GM12878 (cell line): Measurements from ENCODE around the gene UNC119B. TPM values are rescaled to one million over a fixed set of nuclear protein-coding genes. Genes with fewer than 3 reads are reported as not detected.

Source experiments
- CUX1 ChIP-seq: IDR thresholded peaks from 2 replicates; pipeline ENCODE4 v1.6.1; 2012; ENCODE audit warnings: improper control_type of control experiment, low read depth, low read length; ENCODE audit not compliant: insufficient replicate concordance
- GATAD2B ChIP-seq: fragments of 450-650 bp; conservative IDR thresholded peaks from 2 replicates; pipeline ENCODE4 v1.6.1; 2017; ENCODE audit warnings: low read depth, mild to moderate bottlenecking, moderate library complexity
- HCFC1 ChIP-seq: fragments of 150-350 bp; IDR thresholded peaks from 2 replicates; pipeline ENCODE4 v1.6.1; 2014; ENCODE audit warnings: low read length
- MLLT1 ChIP-seq: fragments of 450-650 bp; IDR thresholded peaks from 2 replicates; pipeline ENCODE4 v1.6.1; 2016; ENCODE audit warnings: mild to moderate bottlenecking
- PAX5 ChIP-seq: IDR thresholded peaks from 2 replicates; pipeline ENCODE4 v1.6.1; 2011; ENCODE audit warnings: low read depth, low read length, borderline replicate concordance
- POU2F2 ChIP-seq: IDR thresholded peaks from 3 replicates; pipeline ENCODE4 v1.6.1; 2011; ENCODE audit warnings: low read depth, mild to moderate bottlenecking, low read length, borderline replicate concordance
- RUNX3 ChIP-seq: IDR thresholded peaks from 2 replicates; pipeline ENCODE4 v1.6.1; 2012; ENCODE audit warnings: low read length, inconsistent platforms
- SMAD5 ChIP-seq: IDR thresholded peaks from 2 replicates; pipeline ENCODE4 v1.6.1; 2016; ENCODE audit warnings: antibody characterized with exemption, low read depth
- SREBF2 ChIP-seq: IDR thresholded peaks from 2 replicates; pipeline ENCODE4 v1.6.1; 2012; ENCODE audit warnings: mild to moderate bottlenecking, low read length
- ZBTB4 ChIP-seq: fragments of 450-650 bp; formaldehyde crosslinking; IDR thresholded peaks from 2 replicates; pipeline ENCODE4 v1.4.0; 2022; ENCODE audit warnings: mild to moderate bottlenecking, moderate library complexity
- ZBTB40 ChIP-seq: fragments of 450-650 bp; IDR thresholded peaks from 2 replicates; pipeline ENCODE4 v1.6.1; 2016; ENCODE audit warnings: mild to moderate bottlenecking, moderate library complexity, borderline replicate concordance
- polyA plus RNA-seq, 11 experiments: library from polyadenylated mRNA; depleted of rRNA in 4 of 11; unstranded in 6 of 11; stranded (reverse) in 5 of 11; fragments of >200 nt; fragmentation: Nextera tagmentation in 4 of 11; fragmentation: Illumina TruSeq in 1 of 11; extraction: Ambion mirVana in 4 of 11; extraction: Trizol in 1 of 11; gene quantifications; 1 replicate in 1 of 11; 2 replicates in 10 of 11; pipeline versions ENCODE4 v1.2.1 to v1.2.3, GENCODE V29; 2011 to 2016; ENCODE audit warnings: inconsistent platforms in 2 of 11, missing spikeins in 2 of 11, low read depth in 1 of 11
- total RNA-seq, 4 experiments: library from RNA; depleted of rRNA in 3 of 4; stranded (reverse); fragments of >200 nt in 3 of 4; fragmentation: Illumina TruSeq in 1 of 4; extraction: Trizol in 1 of 4; gene quantifications; 2 replicates each; pipeline versions ENCODE4 v1.2.1 to v1.2.3, GENCODE V29; 2013 to 2021
- TF ChIP-seq, protein P1 (sequence below), 3 experiments: IDR thresholded peaks in 2 of 3; conservative IDR thresholded peaks in 1 of 3; 2 replicates each; pipeline ENCODE4 v1.5.1; 2011; ENCODE audit warnings: low read depth in 3 of 3, low read length in 3 of 3, mild to moderate bottlenecking in 3 of 3, control low read depth in 2 of 3, moderate library complexity in 2 of 3, inconsistent platforms in 1 of 3, mixed read lengths in 1 of 3; ENCODE audit not compliant: control insufficient read depth in 2 of 3, insufficient read depth in 1 of 3; ENCODE audit errors: extremely low read depth in 1 of 3

UNC119B gene
- total and polyA plus RNA-seq, 10 of the 15 experiments (the other 5 are each of a cell fraction or from before 2014, with no cell fraction given) = 4.3 to 31.5 (median 10.5) TPM

GRCh38 chr12:120677765-120678473 lies 32.3 kb upstream of the UNC119B start (continued):
- peak; percentile 12 for TF ChIP-seq CUX1
- TF ChIP-seq, protein P1, sequence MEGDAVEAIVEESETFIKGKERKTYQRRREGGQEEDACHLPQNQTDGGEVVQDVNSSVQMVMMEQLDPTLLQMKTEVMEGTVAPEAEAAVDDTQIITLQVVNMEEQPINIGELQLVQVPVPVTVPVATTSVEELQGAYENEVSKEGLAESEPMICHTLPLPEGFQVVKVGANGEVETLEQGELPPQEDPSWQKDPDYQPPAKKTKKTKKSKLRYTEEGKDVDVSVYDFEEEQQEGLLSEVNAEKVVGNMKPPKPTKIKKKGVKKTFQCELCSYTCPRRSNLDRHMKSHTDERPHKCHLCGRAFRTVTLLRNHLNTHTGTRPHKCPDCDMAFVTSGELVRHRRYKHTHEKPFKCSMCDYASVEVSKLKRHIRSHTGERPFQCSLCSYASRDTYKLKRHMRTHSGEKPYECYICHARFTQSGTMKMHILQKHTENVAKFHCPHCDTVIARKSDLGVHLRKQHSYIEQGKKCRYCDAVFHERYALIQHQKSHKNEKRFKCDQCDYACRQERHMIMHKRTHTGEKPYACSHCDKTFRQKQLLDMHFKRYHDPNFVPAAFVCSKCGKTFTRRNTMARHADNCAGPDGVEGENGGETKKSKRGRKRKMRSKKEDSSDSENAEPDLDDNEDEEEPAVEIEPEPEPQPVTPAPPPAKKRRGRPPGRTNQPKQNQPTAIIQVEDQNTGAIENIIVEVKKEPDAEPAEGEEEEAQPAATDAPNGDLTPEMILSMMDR (IDR thresholded peaks at IDR 0.05 in 2 of 3, conservative IDR thresholded peaks at IDR 0.05 in 1 of 3; ENCODE audit: control insufficient read depth in 2 of 3, extremely low read depth in 1 of 3, insufficient read depth in 1 of 3, low read depth in 3 of 3, low read length in 3 of 3) = no peak
- peak; percentile 73; the same call in 1 of the 2 replicates for TF ChIP-seq PAX5
- TF ChIP-seq SMAD5 = no peak
- TF ChIP-seq HCFC1 = no peak
- TF ChIP-seq ZBTB4 = no peak
- no peak for TF ChIP-seq POU2F2
- no peak; the same call in 1 of the 2 replicates for TF ChIP-seq GATAD2B
- TF ChIP-seq ZBTB40 = no peak
- no peak; the same call in 1 of the 2 replicates for TF ChIP-seq MLLT1
- no peak for TF ChIP-seq SREBF2
- TF ChIP-seq RUNX3 = peak; percentile 45
